Tibial nerve (tissue), 4 donors: Measurements from ENCODE around the gene ZNF317.

Source experiments
- CTCF ChIP-seq, 5 experiments: fragments of 200-600 bp in 3 of 5; fragments of 450-650 bp in 2 of 5; sonication (generic) in 3 of 5; IDR thresholded peaks; one replicate each; pipeline ENCODE4 v1.5.1; 2016 to 2019; ENCODE audit warnings: antibody characterized with exemption in 5 of 5, mild to moderate bottlenecking in 3 of 5, moderate library complexity in 2 of 5
- EP300 ChIP-seq, 2 donors: sonication (generic); formaldehyde crosslinking; IDR thresholded peaks; one replicate each; pipeline ENCODE4 v1.6.1; 2017; ENCODE audit warnings: antibody characterized with exemption in 2 of 2, mild to moderate bottlenecking in 1 of 2
- POLR2A ChIP-seq, 2 donors: fragments of 450-650 bp; IDR thresholded peaks; one replicate each; pipeline ENCODE4 v1.6.1; 2017; ENCODE audit warnings: antibody characterized with exemption in 2 of 2, mild to moderate bottlenecking in 2 of 2, moderate library complexity in 2 of 2

GRCh38 chr19:9205501-9206113 is 65.4 kb downstream of the ZNF317 start:
- TF ChIP-seq CTCF (IDR thresholded peaks at IDR 0.05) (peak; percentile 67 to 91 (median 84)), POLR2A (IDR thresholded peaks at IDR 0.05) (no peak), EP300 (IDR thresholded peaks at IDR 0.05) (no peak)
